Measurements from ENCODE around the gene HOMER1.

DNA sequence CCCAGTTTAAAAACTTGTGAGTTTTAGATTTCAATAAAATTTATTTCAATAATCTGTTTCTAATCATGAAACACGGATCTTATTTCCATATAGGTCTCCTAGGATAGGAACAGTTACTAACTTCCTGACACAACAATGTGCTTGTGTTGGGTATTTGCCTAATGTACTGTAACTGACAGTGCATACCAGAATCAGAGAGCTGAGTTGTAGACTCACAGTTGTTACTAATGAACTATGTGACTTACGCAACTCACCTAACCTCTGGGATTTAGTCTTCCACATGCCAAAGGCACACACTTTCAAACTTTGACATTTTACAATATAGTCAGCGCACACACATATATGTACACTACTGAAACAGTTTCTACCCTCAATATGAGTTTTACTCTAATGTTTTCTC is 77.7 kb downstream of the HOMER1 start:
- TF ChIP-seq SP1 (IDR thresholded peaks at IDR 0.05), result no peak
- no peak for TF ChIP-seq HDGF (IDR thresholded peaks at IDR 0.05; ENCODE audit: borderline replicate concordance)
- no peak for TF ChIP-seq PKNOX1 (IDR thresholded peaks at IDR 0.05)
- no peak for TF ChIP-seq FOXA1 (IDR thresholded peaks at IDR 0.05)
- no peak for TF ChIP-seq BHLHE40 (IDR thresholded peaks at IDR 0.05; ENCODE audit: borderline replicate concordance)
- TF ChIP-seq ZNF384 (IDR thresholded peaks at IDR 0.05), result no peak
- TF ChIP-seq LEF1 (IDR thresholded peaks at IDR 0.05; ENCODE audit: borderline replicate concordance), result no peak
- no peak for TF ChIP-seq FOXK2 (IDR thresholded peaks at IDR 0.05)
- TF ChIP-seq ELF4 (IDR thresholded peaks at IDR 0.05), result no peak
- TF ChIP-seq TARDBP (IDR thresholded peaks at IDR 0.05), result no peak
